Measurements from ENCODE around the gene STAMBPL1. TPM values are rescaled to one million over a fixed set of nuclear protein-coding genes. Genes with fewer than 3 reads are reported as not detected.

STAMBPL1 gene
- polyA plus RNA-seq, 1 of the 3 experiments (the other 2 are of a cell fraction), result 25.1 TPM

GRCh38 chr10:88858491-88858890 is 21.6 kb upstream of the STAMBPL1 start:
- no peak for DNase-seq
- CTCF ChIA-PET, result interaction anchor here (1.3 to 1.4 kb wide), 2 partner anchors 23 to 74 kb away, joined by 4 read pairs; no protein-coding TSS in a partner anchor

GRCh38 chr10:88861036-88861435 is 19.0 kb upstream of the STAMBPL1 start:
- no peak for DNase-seq
- no peaks in the 10 kb centered on the region for H3K9me2 ChIP-seq
- no peaks in the 10 kb centered on the region for H3K27me3 ChIP-seq (ENCODE audit: insufficient read depth)
- H3K36me3 ChIP-seq (replicated peaks in 1 of 2; ENCODE audit: control insufficient read depth in 1 of 2, insufficient read depth in 2 of 2, low read length in 1 of 2), result no peaks in the 10 kb centered on the region
- H3K9ac ChIP-seq, result no peak overlapping the region
- H2AFZ ChIP-seq (ENCODE audit: low read depth), result no peak overlapping the region
- 95% methylated on average over 1 of the region's 1 CpG for WGBS (ENCODE audit: low lambda C conversion rate)
- no peaks in the 10 kb centered on the region for H3K4me1 ChIP-seq (ENCODE audit: control insufficient read depth in 1 of 2, insufficient read depth in 2 of 2, low read depth in 1 of 2, low read length in 1 of 2)
- ChIA-PET POLR2A (no interaction called here), CTCF (interaction anchor here (0.7 to 2.0 kb wide), 4 partner anchors 10 to 296 kb away, joined by 3 to 6 read pairs (median 3); partner anchors contain the start of gene ANKRD22)
- H3K4me3 ChIP-seq (ENCODE audit: low read depth in 2 of 2, low read length in 1 of 2), result no peak overlapping the region
- H3K4me2 ChIP-seq, result no peak overlapping the region
- H4K20me1 ChIP-seq (ENCODE audit: insufficient read depth), result no peaks in the 10 kb centered on the region
- H3K79me2 ChIP-seq (ENCODE audit: insufficient read depth), result no peaks in the 10 kb centered on the region
- no peaks in the 10 kb centered on the region for H3K9me3 ChIP-seq
- no peak overlapping the region for H3K27ac ChIP-seq (ENCODE audit: low read depth in 2 of 2, low read length in 1 of 2)
- peaks cover 2% of the 10 kb centered on the region for H3F3A ChIP-seq (replicated peaks; ENCODE audit: insufficient read depth)
- TF ChIP-seq MXI1 (IDR thresholded peaks at IDR 0.05; ENCODE audit: low read depth, low read length) (no peak), SIN3A (IDR thresholded peaks at IDR 0.05; ENCODE audit: borderline replicate concordance, low read depth, low read length) (no peak), EZH2phosphoT487 (IDR thresholded peaks at IDR 0.05; ENCODE audit: borderline replicate concordance, low read depth) (no peak), GATA2 (CRISPR knock-in tag; IDR thresholded peaks at IDR 0.05) (no peak), MEF2A (IDR thresholded peaks at IDR 0.05; ENCODE audit: borderline replicate concordance, low read depth) (no peak), FOSL2 (IDR thresholded peaks at IDR 0.05; ENCODE audit: borderline replicate concordance, low read depth) (no peak), GABPA (IDR thresholded peaks at IDR 0.05; ENCODE audit: low read depth) (no peak), ZBTB33 (IDR thresholded peaks at IDR 0.05; ENCODE audit: borderline replicate concordance, low read depth) (no peak), FOXJ3 (CRISPR knock-in tag; IDR thresholded peaks at IDR 0.05) (no peak), NRF1 (IDR thresholded peaks at IDR 0.05; ENCODE audit: low read depth, low read length) (no peak)
- TF ChIP-seq, protein P1, sequence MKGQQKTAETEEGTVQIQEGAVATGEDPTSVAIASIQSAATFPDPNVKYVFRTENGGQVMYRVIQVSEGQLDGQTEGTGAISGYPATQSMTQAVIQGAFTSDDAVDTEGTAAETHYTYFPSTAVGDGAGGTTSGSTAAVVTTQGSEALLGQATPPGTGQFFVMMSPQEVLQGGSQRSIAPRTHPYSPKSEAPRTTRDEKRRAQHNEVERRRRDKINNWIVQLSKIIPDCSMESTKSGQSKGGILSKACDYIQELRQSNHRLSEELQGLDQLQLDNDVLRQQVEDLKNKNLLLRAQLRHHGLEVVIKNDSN (IDR thresholded peaks at IDR 0.05; ENCODE audit: borderline replicate concordance, low read depth), result no peak
- TF ChIP-seq, protein P2, sequence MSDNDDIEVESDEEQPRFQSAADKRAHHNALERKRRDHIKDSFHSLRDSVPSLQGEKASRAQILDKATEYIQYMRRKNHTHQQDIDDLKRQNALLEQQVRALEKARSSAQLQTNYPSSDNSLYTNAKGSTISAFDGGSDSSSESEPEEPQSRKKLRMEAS (IDR thresholded peaks at IDR 0.05; ENCODE audit: low read depth), result no peak

More at GRCh38 chr10:88858491-88858890, 21.6 kb upstream of the STAMBPL1 start:
- Histone ChIP-seq H2AFZ (ENCODE audit: low read depth) (no peak overlapping the region), H3K9me3 (no peaks in the 10 kb centered on the region), H3K9ac (no peak overlapping the region), H3K27ac (ENCODE audit: low read depth in 2 of 2, low read length in 1 of 2) (no peak overlapping the region), H4K20me1 (ENCODE audit: insufficient read depth) (no peaks in the 10 kb centered on the region), H3K36me3 (replicated peaks in 1 of 2; ENCODE audit: control insufficient read depth in 1 of 2, insufficient read depth in 2 of 2, low read length in 1 of 2) (no peaks in the 10 kb centered on the region), H3K9me2 (no peaks in the 10 kb centered on the region), H3K79me2 (ENCODE audit: insufficient read depth) (no peaks in the 10 kb centered on the region), H3K4me3 (ENCODE audit: low read depth in 2 of 2, low read length in 1 of 2) (no peak overlapping the region), H3F3A (replicated peaks; ENCODE audit: insufficient read depth) (peaks cover 2% of the 10 kb centered on the region), H3K27me3 (ENCODE audit: insufficient read depth) (no peaks in the 10 kb centered on the region), H3K4me2 (no peak overlapping the region), H3K4me1 (ENCODE audit: control insufficient read depth in 1 of 2, insufficient read depth in 2 of 2, low read depth in 1 of 2, low read length in 1 of 2) (no peaks in the 10 kb centered on the region)
- POLR2A ChIA-PET, result no interaction called here
- WGBS (ENCODE audit: low lambda C conversion rate), result 59% methylated on average over 2 of the region's 2 CpGs
- no peak for TF ChIP-seq GABPA (IDR thresholded peaks at IDR 0.05; ENCODE audit: low read depth)
- TF ChIP-seq POLR2AphosphoS5 (IDR thresholded peaks at IDR 0.05; ENCODE audit: low read depth, low read length), result no peak
- no peak for TF ChIP-seq MEF2A (IDR thresholded peaks at IDR 0.05; ENCODE audit: borderline replicate concordance, low read depth)
- TF ChIP-seq, protein P2 (IDR thresholded peaks at IDR 0.05; ENCODE audit: low read depth), result no peak
- TF ChIP-seq SIN3A (IDR thresholded peaks at IDR 0.05; ENCODE audit: borderline replicate concordance, low read depth, low read length), result no peak
- no peak for TF ChIP-seq MXI1 (IDR thresholded peaks at IDR 0.05; ENCODE audit: low read depth, low read length)
- TF ChIP-seq TEAD4 (IDR thresholded peaks at IDR 0.05; ENCODE audit: borderline replicate concordance, insufficient read depth), result no peak
- no peak for TF ChIP-seq ZBTB33 (IDR thresholded peaks at IDR 0.05; ENCODE audit: borderline replicate concordance, low read depth)
- TF ChIP-seq YY1 (IDR thresholded peaks at IDR 0.05; ENCODE audit: low read depth), result no peak
- no peak for TF ChIP-seq CHD2 (IDR thresholded peaks at IDR 0.05; ENCODE audit: low read length, partially characterized antibody)
- no peak for TF ChIP-seq JUND (IDR thresholded peaks at IDR 0.05)
- TF ChIP-seq USF2 (IDR thresholded peaks at IDR 0.05; ENCODE audit: borderline replicate concordance, low read depth, low read length), result no peak

All from SK-N-SH (cell line).